SIG-M5 treated with dmso at 0.1 percent for 504 hours (cell line): ENCODE data around the gene TMEFF2.
"Not testable (repeated sequence)": the region's sequence is repeated elsewhere in the genome, so short reads cannot be mapped to it uniquely, and the experiment has no call there.

Source experiments
- DNase-seq: peaks from one replicate; lab custom pipeline; 2025; ENCODE audit not compliant: unreplicated experiment; lab: John Stamatoyannopoulos, UW

The TMEFF2 gene

DNA sequence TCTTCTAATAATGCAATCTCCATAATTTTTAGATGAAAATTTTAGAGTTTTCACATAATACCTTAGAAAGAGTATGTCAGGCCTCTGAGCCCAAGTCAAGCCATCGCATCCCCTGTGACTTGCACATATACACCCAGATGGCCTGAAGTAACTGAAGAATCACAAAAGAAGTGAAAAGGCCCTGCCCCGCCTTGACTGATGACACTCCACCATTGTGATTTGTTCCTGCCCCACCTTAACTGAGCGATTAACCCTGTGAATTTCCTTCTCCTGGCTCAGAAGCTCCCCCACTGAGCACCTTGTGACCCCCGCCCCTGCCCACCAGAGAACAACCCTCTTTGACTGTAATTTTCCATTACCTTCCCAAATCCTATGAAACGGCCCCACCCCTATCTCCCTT lies 64.4 kb downstream of the TMEFF2 start:
- DNase-seq, result not testable (repeated sequence)

DNA sequence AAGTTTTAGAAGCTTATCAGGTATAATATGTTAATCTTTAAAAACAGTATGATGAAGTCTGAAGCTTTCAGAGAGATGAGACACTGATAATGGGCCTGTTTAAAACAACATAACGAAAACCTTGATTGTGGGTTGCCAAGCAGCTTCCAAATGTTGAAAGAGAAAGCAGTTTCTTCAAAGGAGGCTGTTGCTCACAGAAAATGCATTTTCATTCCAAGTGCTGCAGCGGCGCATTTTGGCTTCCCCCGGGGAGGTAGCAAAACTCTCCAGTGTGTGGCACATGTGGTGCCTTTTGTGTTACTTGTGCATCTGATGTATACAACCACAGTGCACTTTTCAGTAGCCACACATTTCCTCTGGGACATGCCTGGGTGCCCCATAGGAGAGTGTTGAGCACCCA lies 66.1 kb downstream of the TMEFF2 start:
- no peak for DNase-seq

DNA sequence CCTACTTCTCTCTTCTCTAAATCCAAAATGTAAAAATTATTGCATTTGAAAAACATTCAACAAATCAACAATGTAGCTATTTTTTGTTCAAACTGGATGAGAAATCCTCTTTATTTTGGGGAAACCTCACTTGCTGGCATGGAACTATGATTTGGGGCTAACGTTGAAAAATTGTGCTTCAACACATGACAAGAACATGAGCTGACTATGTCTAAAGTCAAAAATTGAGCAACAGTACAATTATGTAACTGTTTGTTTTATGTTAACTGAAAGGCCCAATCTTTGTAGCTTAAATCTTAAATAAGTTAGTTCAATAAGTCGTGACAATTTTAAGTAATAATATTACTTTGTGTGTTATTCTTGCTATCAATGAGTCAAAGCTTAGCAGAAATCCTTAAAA lies 67.3 kb downstream of the TMEFF2 start:
- DNase-seq, result no peak

DNA sequence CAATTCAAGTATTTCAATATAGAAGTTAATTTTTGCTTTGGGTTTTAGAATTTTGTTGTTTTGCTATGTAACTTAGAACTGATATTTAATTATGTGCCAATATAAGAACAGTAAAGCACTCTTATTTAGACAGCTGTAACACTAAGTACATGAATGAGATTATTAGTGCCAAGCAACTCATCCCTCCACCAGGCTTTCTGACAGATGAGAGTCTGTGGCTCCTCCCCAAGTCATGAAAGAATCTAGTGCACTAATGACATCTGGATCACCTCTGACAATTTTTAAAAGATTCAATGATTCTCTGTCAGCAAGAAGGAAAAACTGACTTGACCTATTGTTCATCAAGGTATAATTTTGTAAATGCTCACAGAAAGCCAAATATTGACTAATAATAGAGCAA lies 67.8 kb downstream of the TMEFF2 start:
- DNase-seq, result no peak

DNA sequence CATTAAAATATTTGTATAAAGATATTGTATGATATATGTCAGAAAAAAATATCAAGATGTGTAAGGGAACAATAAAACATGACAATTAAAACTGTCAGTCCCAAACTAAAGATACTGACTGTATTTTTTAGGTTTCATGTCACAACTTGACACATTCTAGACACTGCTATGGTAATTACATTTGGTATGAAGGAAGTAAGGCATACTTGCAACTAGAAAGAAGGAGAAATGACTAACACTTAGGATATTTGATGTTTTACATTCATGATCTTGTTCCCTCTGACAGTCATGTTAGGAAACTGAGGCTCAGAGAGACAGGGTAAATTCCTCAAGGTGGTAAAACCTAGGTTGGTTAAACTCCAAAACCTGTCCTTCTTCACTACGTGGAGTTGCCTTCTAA lies 68.3 kb downstream of the TMEFF2 start:
- DNase-seq, result no peak

DNA sequence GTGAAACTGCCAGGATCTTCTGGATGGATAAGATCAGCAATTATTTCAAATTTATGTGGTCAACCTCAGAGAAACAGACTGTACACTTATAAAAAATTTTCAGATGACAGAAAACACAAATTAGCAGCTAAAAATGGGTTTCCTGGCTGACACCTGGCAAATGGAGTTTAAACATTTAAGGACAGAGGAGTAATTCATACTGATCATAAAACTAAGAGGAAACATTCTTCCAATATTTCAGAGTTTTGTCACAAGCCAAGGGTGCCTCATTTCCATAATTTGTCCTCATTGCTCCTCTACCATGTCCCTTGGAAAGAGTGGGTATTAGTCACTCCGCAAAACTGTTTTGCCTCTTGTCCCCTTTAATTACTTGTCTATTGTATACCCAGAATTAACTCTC lies 70.2 kb downstream of the TMEFF2 start:
- DNase-seq, result no peak

DNA sequence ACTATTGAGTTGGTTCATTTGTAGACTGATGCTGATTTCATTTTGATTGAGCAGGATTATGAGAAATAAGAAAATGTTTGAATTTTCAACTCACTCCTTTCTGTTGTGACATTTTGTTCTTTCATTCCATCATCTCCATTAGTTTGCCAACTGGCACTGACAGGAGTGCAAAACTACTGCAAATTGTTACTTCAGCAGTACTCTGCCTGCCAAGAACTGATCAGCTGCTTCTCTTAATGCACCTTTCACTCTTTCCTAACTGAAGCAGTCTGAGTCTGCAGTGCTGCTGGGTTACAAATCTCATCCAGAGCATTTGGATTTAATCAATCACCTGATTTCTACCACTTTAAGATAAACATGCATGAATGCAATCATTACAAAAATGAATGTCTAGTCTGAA lies 70.9 kb downstream of the TMEFF2 start:
- DNase-seq, result no peak

DNA sequence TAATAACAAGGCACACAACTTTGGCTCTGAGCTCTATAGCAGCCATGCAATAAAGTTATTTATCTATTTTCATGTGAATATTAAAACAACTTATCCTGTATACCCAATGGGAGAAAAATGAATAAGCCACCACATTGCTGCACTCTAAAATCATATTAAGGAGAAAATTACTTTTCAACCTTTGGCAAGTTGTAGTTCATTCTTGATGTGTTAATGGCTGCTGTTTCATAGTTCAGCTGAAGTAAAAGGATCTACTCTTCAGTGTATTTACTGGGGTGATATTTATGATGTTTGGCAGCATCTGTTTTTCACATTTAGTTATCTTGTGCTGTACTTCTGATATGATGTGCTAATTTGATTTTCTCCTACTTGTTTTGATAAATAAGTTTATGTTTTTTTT lies 71.8 kb downstream of the TMEFF2 start:
- no peak for DNase-seq

DNA sequence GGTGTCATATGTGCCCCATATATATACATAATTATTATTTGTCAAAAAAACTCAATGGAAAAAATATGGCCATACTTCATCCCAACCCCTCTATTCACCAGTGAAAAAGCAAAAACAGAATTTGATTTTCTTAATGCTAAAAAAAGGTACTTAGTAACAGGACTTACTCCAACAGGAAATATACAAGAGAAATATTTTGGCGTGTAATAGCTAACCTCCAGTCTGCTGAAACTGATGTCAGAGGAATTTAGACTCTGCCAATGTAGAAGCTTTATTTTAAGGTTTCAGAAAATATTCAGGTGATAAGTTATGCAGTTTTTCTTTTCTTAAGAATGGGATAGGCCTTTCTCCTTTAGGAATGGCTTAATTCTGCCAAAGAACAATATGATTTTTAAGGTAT lies 72.6 kb downstream of the TMEFF2 start:
- no peak for DNase-seq

DNA sequence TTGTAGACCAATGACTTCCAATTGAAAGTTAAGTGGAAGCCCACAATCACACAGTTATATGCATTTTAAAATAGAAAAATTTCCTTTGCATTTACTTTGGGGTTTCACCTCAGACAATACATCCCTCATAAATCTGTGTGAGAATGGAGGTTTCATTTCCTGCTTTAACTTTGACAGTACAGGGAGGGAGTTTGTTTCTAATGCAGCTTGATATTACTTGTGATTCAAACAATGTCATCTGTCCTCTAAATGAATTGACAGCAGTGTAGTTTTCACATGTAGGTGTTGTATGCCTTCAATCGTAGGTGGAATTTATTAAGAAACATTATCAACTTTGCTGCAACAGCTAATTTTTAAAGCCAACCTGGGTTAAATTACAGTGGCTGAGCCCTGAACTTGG lies 75.2 kb downstream of the TMEFF2 start:
- no peak for DNase-seq

DNA sequence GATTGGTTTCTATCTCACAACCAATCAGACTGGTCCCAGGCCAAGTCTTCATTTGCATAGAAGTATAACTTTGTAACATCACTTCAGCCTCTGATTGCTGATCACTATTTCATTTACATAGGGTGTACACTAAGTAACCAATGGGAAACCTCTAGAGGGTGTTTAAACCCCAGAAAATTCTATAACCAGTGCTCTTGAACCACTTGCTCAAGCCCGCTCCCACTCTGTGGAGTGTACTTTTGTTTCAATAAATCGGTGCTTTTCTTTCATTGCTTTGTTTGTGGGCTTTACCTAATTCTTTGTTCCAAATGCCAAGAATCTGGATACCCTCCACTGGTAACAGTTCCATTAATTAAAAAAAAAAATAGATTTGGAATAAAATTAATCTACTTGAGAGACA lies 77.0 kb downstream of the TMEFF2 start:
- no peak for DNase-seq

DNA sequence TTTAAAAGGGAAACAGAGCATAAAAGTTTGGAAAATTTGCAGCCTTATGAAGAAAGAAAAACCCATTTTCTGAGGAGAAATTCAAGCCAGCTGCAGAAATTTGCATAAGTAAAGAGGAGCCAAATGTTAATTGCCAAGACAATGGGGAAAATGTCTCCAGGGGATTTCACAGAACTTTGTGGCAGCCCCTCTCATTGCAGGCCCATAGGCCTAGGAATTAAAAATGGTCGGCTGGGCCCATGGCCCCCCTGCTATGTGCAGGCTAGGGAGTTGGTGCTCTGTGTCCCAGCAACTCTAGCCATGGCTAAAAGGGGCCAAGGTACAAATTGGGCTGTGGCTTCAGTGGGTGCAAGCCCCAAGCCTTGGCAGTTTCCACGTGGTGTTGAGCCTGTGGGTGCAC lies 83.2 kb downstream of the TMEFF2 start:
- DNase-seq, result not testable (repeated sequence)

DNA sequence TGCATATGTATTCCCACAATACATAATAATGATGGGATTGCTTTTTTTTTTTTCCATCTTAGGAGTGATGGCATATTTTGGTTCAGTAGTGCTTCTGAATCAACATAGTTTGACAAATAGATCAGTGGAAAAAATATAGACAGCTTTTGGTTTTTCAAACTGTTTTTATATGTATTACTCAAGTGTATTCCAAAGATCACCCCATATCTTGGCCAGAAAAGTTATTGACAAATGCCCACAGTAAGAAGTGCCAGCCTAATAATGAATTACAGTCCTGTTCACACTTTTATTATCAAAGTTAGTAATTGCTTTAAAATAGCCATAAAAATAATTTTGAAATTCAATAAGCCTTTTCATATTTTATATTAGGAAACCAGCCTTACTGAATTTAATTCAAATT lies 95.0 kb downstream of the TMEFF2 start:
- no peak for DNase-seq

DNA sequence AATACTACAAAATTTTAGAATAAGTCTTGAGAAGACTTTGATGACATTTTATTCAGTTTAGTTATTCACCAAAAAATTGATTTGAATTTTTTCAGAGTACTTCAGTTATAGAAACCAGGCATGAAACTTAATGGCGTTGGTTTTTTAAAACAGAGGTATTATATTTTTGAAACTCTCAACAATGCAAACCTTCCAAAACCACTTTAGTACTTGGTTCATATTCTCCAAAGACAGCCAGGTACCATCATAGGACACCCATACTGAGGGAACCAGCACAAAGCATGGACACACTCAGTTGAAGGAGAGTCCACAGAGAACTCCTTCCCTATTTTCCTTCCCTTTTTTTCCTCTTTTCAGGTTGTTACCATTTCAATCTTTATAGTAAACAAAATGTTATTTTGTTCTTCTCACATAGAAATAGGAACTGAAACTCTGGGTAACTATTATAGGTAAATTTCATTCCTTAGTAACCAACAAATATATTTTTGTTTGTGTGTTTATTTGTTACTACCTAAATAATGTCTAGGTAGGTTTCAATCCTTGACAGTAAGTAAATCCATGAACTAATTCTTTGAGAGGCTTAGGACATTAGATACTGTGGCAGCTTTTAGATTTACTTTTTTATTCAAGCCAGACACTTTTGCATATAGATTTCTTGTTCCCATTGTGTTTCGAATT lies 95.8 kb downstream of the TMEFF2 start:
- no peak for DNase-seq

DNA sequence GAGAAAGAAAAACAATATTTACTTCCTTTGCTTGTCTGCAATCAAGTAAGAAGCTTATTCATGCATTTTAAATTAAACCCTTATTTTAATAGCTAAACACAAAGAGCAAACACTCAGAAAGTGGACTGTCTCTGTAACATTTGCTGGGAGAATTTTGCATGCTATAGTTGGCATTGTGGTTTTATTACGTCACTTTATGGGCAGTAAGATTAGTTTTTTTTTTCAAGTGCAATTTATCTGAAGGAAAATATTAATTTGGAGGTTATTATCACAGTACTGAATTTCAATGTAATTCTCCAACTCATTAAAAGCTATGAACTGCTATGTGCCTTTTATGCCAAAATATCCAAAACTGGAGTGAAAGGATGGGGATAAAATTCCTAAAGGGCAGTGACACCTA lies 103.3 kb downstream of the TMEFF2 start:
- DNase-seq, result no peak

DNA sequence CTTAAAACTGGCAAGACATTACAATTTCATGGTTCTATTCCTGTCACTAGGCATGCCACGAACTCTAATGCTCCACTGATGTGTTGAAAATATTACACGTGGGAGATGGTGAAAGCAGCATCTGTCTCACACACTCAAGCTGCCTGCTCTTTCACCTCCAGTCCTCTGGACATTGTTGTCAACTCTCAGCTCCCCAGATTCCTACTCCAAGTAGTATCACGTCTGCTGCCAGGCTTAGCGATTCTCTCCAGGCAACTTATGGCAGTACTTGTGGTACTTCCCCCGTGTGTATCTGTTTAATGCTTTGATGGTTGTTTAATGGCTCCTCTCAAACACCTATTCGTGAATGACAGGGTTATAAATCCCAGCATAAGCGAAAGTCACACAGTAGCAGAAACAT lies 103.8 kb downstream of the TMEFF2 start:
- no peak for DNase-seq

DNA sequence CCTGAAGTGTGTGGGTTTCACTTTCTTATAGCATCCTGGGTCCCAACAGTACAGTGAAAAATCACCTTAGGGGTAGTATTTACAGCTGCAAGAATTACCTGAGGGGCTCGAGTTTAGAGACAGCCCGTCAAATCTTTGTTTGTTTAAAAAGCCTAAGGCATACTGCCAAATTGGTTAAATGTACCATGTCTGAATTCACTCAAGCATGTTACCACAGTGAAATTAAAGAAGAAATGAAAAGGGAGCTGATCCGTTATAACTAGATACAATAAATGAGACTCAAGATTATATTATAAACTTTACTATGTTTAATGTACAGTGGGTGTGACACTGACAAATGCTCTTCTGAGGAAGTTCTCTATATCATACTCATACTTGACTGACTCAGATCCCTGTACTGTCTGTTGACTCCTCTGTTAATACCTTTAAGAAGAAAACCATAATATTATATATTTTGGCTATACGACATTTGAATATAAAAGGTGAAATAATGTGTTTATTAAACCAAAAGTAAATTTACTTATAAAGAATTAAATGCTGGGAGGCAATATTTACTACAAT lies 107.3 kb downstream of the TMEFF2 start:
- DNase-seq, result no peak

DNA sequence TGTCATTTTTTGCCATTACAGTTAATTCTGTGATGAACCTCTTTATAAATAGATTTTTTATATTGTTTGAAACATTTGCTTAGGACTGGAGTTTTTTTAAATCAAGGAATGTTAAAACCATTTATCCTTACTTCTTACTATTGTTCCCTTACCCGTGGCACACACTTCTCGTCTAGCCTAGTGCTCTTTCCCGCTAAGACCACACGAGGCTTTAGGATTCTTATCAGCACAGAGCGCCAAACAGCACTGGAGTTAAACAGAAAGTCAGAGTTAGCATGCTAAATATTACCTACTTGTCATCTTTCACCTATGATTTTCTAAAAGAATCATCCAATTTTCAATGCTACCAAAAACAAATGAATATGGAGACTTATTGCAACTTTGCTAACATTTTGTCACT lies 112.6 kb downstream of the TMEFF2 start:
- no peak for DNase-seq

DNA sequence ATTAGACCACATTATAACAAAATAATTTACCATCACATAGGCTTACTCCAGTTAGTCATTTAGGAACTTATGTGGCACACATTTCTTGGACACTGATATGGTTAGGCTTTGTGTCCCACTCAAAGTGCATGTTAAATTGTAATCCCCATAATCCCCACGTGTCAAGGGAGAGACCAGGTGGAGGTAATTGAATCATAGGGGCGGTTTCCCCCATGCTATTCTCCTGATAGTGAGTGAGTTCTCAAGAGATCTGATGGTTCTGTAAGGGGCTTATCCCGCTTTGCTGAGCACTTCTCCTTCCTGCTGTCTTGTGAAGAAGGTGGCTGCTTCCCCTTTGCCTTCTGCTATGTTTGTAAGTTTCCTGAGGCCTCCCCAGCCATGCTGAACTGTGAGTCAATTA lies 114.6 kb downstream of the TMEFF2 start:
- not testable (repeated sequence) for DNase-seq

DNA sequence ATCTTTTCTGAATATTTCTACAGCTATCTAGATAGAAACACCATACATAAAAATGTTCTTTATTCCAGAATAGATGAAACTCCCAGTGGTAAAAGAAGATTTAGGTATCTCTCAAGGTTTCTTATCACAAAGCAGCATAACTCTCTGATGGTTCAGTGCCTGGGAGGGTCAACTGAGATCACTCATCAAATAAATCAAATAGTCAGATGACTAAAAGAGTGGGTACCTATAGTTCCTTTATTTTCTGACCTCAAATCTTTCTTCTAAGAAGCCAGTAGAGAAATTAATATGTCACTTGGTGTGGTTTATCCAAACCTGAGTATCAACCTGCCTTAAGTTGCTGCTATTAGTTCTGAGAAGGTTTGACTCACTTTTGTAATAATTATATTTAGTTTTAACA lies 120.9 kb downstream of the TMEFF2 start:
- no peak for DNase-seq

DNA sequence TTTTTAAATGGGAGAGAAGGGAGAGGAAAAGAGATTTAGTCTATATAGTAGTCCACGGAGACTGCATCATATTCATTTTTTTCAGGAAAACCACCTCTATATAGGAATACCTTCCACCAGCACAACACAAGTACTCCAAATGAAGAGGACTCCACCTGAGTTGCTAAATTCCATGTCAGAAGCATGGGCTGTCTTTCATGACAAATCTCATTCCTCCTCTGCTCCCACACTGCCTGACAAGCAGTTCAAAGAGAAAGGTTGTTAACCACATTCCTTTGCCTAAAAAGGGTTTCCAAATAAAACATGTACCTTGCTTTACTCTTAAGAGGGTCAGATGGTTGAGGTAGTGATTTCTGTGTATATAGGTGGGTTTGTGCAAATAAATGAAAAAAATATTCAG lies 122.0 kb downstream of the TMEFF2 start:
- no peak for DNase-seq

DNA sequence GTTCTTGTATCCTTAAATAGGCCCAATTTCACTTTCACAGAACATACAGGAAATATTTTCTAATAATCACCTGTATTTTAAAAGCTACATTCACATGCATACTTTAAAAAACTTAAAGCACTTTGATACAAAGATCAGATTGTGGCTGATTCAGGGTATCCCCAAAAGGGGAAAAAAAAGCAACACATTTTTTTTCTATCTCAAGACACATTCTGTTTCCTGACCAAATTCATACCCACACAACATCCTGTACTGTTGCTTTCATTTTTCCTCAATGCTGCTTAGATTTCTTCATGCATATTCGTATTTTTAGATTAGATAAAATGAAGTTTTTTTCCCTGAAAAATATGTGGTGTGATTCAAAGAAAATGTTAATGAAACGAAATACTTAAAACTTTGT lies 122.5 kb downstream of the TMEFF2 start:
- no peak for DNase-seq

DNA sequence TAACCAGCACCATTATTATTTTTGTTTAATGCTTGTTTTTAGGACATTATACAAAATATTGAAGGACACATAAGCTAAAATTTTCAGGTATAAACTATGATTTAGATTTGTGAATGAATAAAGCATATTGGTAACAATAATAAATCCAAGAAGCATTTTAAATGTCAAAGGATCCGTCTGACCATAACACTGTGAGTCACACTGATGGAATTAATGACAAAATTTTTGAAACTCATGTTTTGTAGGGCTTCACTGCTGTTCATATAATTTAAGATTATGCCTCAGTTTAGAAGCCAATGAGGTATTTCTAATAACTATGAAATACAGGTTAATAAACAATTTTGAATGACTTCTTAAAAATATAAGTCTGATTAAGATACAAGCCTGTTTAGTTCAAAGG lies 124.6 kb downstream of the TMEFF2 start:
- DNase-seq, result no peak
